ENCODE results near the gene IGF2R. TPM values are rescaled to one million over a fixed set of nuclear protein-coding genes. Genes with fewer than 3 reads are reported as not detected.
"Not testable (repeated sequence)": the region's sequence is repeated elsewhere in the genome, so short reads cannot be mapped to it uniquely, and the experiment has no call there.

The IGF2R gene
- total RNA-seq, 6 experiments from 2014 or later, result 77.3 to 119 (median 88.1) TPM

DNA sequence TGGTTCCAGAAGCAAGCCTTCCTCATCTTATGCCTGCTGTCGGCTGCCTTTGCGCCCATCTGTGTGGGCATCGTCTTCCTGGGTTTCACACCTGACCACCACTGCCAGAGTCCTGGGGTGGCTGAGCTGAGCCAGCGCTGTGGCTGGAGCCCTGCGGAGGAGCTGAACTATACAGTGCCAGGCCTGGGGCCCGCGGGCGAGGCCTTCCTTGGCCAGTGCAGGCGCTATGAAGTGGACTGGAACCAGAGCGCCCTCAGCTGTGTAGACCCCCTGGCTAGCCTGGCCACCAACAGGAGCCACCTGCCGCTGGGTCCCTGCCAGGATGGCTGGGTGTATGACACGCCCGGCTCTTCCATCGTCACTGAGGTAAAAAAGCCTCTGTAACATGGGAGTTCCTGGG, 153.1 kb downstream of the IGF2R start:
- TF ChIP-seq, protein P1, sequence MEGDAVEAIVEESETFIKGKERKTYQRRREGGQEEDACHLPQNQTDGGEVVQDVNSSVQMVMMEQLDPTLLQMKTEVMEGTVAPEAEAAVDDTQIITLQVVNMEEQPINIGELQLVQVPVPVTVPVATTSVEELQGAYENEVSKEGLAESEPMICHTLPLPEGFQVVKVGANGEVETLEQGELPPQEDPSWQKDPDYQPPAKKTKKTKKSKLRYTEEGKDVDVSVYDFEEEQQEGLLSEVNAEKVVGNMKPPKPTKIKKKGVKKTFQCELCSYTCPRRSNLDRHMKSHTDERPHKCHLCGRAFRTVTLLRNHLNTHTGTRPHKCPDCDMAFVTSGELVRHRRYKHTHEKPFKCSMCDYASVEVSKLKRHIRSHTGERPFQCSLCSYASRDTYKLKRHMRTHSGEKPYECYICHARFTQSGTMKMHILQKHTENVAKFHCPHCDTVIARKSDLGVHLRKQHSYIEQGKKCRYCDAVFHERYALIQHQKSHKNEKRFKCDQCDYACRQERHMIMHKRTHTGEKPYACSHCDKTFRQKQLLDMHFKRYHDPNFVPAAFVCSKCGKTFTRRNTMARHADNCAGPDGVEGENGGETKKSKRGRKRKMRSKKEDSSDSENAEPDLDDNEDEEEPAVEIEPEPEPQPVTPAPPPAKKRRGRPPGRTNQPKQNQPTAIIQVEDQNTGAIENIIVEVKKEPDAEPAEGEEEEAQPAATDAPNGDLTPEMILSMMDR (IDR thresholded peaks at IDR 0.05), result no peak
- Mint-ChIP-seq H3K36me3 (ENCODE audit: low read depth) (peaks cover 18% of the 10 kb centered on the region; the same call in 1 of the 2 replicates), H3K9me3 (no peaks in the 10 kb centered on the region), H3K4me1 (ENCODE audit: low read depth) (no peaks in the 10 kb centered on the region), H3K27me3 (ENCODE audit: insufficient read depth) (peaks cover 7% of the 10 kb centered on the region), H3K27ac (no peak overlapping the region), H3K4me3 (no peak overlapping the region)
- DNase-seq, result no peak

DNA sequence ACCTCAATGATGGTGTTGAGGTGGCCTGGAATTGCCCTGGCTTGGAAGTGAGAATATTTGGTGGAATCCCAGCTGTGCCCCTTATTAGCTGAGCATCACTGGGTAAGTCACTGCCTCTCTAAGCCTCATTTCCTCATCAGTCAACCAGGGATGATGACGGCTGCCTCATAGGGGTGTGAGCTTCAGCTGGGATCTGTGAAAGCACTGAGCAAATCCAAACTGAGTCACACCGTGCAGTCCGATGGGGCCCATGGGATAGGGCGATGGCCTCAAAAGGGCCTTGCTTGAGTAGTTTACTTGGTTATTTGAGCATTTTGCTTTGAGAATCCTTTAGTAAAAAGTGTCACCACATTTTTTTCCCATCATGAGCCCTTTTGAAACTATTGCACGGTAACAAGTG, 153.9 kb downstream of the IGF2R start:
- no peak for DNase-seq
- H3K27ac Mint-ChIP-seq, result no peak overlapping the region
- H3K4me3 Mint-ChIP-seq, result no peak overlapping the region
- H3K27me3 Mint-ChIP-seq (ENCODE audit: insufficient read depth), result peaks cover 7% of the 10 kb centered on the region
- no peaks in the 10 kb centered on the region for H3K4me1 Mint-ChIP-seq (ENCODE audit: low read depth)
- peaks cover 11% of the 10 kb centered on the region; the same call in 1 of the 2 replicates for H3K36me3 Mint-ChIP-seq (ENCODE audit: low read depth)
- TF ChIP-seq, protein P1 (IDR thresholded peaks at IDR 0.05), result no peak
- H3K9me3 Mint-ChIP-seq, result no peaks in the 10 kb centered on the region

DNA sequence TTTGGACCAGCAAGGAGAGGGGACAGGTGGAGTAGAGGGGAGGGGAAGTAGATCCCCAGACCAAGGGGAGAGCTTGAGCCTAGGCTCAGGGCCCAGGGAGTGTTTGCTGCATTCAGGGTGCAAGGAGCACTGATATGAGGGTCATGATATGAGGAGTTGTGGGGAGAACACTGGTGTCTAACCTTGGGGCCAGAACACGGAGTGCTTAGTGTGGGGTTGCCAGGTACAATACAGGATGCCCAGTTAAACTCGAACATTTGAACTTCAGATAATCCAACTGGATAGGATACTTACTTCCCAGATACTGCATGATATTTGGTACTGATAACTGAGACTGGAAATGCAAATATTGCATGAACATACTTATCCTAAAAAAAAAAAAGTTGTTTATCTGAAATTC, 155.1 kb downstream of the IGF2R start:
- no peak overlapping the region for H3K4me3 Mint-ChIP-seq
- peaks cover 9% of the 10 kb centered on the region; the same call in 1 of the 2 replicates for H3K36me3 Mint-ChIP-seq (ENCODE audit: low read depth)
- no peaks in the 10 kb centered on the region for H3K4me1 Mint-ChIP-seq (ENCODE audit: low read depth)
- no peak overlapping the region for H3K27ac Mint-ChIP-seq
- peaks cover 7% of the 10 kb centered on the region for H3K27me3 Mint-ChIP-seq (ENCODE audit: insufficient read depth)
- TF ChIP-seq, protein P1 (IDR thresholded peaks at IDR 0.05), result no peak
- no peaks in the 10 kb centered on the region for H3K9me3 Mint-ChIP-seq
- no peak for DNase-seq

DNA sequence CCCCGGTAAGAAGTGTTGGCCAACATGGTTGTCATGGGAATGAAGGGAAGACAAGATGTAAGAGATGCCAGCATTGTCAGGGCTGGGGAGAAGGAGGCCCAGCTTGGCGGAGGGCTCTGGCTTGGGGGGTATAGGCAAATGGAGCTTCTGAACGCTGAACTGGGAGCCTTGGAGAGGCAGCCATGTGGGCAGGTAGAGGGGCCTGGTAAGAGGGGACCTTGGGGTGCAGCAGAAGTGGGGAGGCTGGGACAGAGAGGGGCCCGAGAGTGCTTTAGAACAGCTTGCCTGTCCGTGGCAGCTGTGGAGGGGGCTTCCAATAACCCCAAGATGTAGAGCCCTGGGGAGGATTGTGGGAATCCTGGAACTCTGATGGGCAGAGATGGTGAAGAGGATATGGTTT, 155.7 kb downstream of the IGF2R start:
- H3K27me3 Mint-ChIP-seq (ENCODE audit: insufficient read depth), result peaks cover 7% of the 10 kb centered on the region
- TF ChIP-seq, protein P1 (IDR thresholded peaks at IDR 0.05), result no peak
- no peak overlapping the region for H3K27ac Mint-ChIP-seq
- DNase-seq, result no peak
- 0 out of 2 replicates have a peak, but pooled peaks cover 6% of the 10 kb centered on the region for H3K4me1 Mint-ChIP-seq (ENCODE audit: low read depth)
- H3K9me3 Mint-ChIP-seq, result no peaks in the 10 kb centered on the region
- H3K4me3 Mint-ChIP-seq, result no peak overlapping the region
- H3K36me3 Mint-ChIP-seq (ENCODE audit: low read depth), result peaks cover 9% of the 10 kb centered on the region; the same call in 1 of the 2 replicates

DNA sequence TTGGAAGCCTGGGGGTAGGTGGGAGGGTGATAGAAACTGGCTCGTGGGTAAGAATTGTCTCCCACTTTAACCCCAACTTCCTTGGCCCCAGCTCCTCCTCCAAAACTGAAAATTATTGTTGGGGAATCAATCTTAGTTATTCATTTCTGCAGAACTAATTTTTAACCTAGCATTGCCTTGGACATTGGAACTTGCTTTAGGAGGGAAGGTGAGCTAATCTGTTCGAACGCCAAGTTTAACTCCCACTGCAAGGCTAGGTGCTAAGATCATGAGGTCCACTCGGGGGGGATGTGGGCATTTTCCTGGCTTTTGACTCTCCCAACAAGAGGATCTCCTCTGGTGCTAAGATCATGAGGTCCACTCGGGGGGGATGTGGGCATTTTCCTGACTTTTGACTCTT, 156.2 kb downstream of the IGF2R start:
- DNase-seq; H3K4me1 Mint-ChIP-seq (ENCODE audit: low read depth); H3K9me3 Mint-ChIP-seq; H3K4me3 Mint-ChIP-seq; H3K27me3 Mint-ChIP-seq (ENCODE audit: insufficient read depth); H3K36me3 Mint-ChIP-seq (ENCODE audit: low read depth); H3K27ac Mint-ChIP-seq: not testable (repeated sequence)

DNA sequence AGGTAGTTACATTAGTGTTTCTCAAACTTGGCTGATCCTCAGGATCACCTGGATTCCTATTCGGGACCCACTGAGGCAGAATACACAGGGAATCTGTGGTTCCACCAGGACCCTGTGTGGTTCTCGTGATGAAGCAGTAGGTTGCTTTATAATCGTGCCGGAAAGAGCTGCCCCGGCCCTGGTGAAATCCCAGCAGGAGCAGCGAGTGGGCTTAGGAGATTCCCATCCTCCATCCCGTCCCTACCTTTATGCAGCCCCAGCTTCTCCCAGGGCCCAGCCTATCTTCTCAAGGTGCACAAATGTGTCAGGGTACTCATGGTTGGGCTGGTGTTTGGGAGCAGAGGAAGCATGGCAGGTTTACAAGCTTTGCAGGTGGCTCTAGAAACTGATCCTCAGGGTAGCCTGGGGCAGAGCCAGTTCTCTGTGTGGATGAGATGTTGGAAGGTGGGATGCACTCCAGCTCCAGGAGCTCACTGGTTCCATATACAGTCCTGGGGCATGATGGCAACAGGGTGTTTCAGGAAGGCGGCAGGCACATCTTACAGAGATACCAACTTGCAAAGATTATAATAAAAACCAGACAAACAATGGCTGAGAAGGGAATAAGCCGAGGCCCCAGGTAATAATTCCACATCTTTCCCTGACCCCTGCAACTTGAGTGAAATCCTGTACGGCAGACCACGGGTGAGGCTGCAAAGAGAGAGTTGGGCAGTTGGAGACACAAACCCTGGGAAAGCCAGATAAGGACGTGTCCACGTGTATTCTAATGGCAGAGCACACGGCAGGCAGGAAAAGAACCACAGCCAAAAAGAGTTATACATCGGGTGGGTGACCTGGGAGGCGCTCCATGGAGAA, 158.6 kb downstream of the IGF2R start:
- no peaks in the 10 kb centered on the region for H3K9me3 Mint-ChIP-seq
- H3K27ac Mint-ChIP-seq, result no peak overlapping the region
- no peak overlapping the region for H3K4me3 Mint-ChIP-seq
- DNase-seq, result no peak
- peaks cover 11% of the 10 kb centered on the region for H3K4me1 Mint-ChIP-seq (ENCODE audit: low read depth)
- peaks cover 9% of the 10 kb centered on the region; the same call in 1 of the 2 replicates for H3K36me3 Mint-ChIP-seq (ENCODE audit: low read depth)
- TF ChIP-seq, protein P1 (IDR thresholded peaks at IDR 0.05), result no peak
- H3K27me3 Mint-ChIP-seq (ENCODE audit: insufficient read depth), result peaks cover 8% of the 10 kb centered on the region
